ENCODE data around the gene ASB6. TPM values are rescaled to one million over a fixed set of nuclear protein-coding genes. Genes with fewer than 3 reads are reported as not detected.

The ASB6 gene
- total and polyA plus RNA-seq, 2 donors (not counting 1 experiment from before 2014, with no cell fraction given), result 27.7 to 27.9 TPM

GRCh38 chr9:129688285-129689043, 46.5 kb upstream of the ASB6 start:
- Mint-ChIP-seq H3K9me3 (ENCODE audit: insufficient read depth) (peaks cover 3% of the 10 kb centered on the region), H3K27me3 (peaks cover 6% of the 10 kb centered on the region), H3K27ac (no peak overlapping the region), H3K4me3 (no peak overlapping the region), H3K4me1 (no peaks in the 10 kb centered on the region)
- Histone ChIP-seq H3K79me2 (ENCODE audit: control insufficient read depth, insufficient read depth, low read length) (no peaks in the 10 kb centered on the region), H2AFZ (ENCODE audit: insufficient read depth, low read depth, low read length, poor library complexity, severe bottlenecking) (no peak overlapping the region), H3K9me3 (ENCODE audit: control extremely low read depth in 1 of 3, control insufficient read depth in 2 of 3, insufficient read depth in 1 of 3, low read length in 2 of 3) (no peaks in the 10 kb centered on the region), H3K9ac (ENCODE audit: low read length) (no peak overlapping the region), H3K4me1 (ENCODE audit: control insufficient read depth in 2 of 2, insufficient read depth in 2 of 2, low read length in 2 of 2) (no peaks in the 10 kb centered on the region), H3K27ac (ENCODE audit: low read length in 2 of 2) (no peak overlapping the region), H4K20me1 (ENCODE audit: control insufficient read depth, insufficient read depth, low read length, poor library complexity, severe bottlenecking) (no peaks in the 10 kb centered on the region), H3K4me3 (ENCODE audit: control extremely low read depth in 1 of 5, extremely low read depth in 1 of 5, insufficient read depth in 1 of 5, low read depth in 2 of 5, low read length in 4 of 5) (no peak overlapping the region), H3K4me2 (replicated peaks; ENCODE audit: low read depth, low read length, poor library complexity, severe bottlenecking) (no peak overlapping the region), H3K27me3 (replicated peaks in 1 of 4; ENCODE audit: control extremely low read depth in 1 of 4, control insufficient read depth in 3 of 4, insufficient read depth in 4 of 4, low read length in 3 of 4) (peaks cover 0 to 4% (median 0%) of the 10 kb centered on the region in 4 experiments), H3K36me3 (replicated peaks in 1 of 2; ENCODE audit: control extremely low read depth in 1 of 2, control insufficient read depth in 1 of 2, extremely low read depth in 1 of 2, insufficient read depth in 2 of 2, low read length in 1 of 2) (no peaks in the 10 kb centered on the region)
- ChIA-PET CTCF (no interaction called here), POLR2A (no interaction called here)
- intact Hi-C loops (cut with micrococcal nuclease), result no loop called here
- 93% methylated on average over 7 of the region's 11 CpGs for WGBS (ENCODE audit: insufficient coverage)
- ATAC-seq (ENCODE audit: low read depth) (no peak), DNase-seq (no peak)
- TF ChIP-seq EZH2 (IDR thresholded peaks at IDR 0.05; ENCODE audit: borderline replicate concordance, insufficient read depth, low read depth, low read length, poor library complexity, severe bottlenecking) (no peak), CTCF (IDR thresholded peaks at IDR 0.05) (no peak)

DNA sequence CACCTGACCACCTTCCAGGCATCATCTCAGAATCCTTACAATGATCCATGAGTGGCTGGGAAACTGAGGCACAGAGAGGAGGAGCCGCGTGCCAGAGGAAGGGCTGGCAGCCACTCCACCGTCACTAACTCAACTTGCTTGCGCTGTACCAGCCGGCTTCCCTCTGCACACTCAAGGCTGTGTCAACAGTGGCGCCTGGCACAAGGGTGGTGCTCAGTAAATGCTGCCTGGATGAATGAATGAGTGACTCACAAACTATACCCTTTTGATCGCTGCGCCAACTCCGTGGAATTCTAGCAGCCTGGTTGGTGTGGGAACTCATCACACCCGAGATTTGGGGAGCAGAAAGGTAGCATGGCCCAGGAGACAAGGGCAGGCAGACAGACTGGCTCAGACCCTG, 45.4 kb upstream of the ASB6 start:
- ChIA-PET CTCF (no interaction called here), POLR2A (no interaction called here)
- H3K79me2 ChIP-seq (ENCODE audit: control insufficient read depth, insufficient read depth, low read length), result no peaks in the 10 kb centered on the region
- DNase-seq (no peak), ATAC-seq (ENCODE audit: low read depth) (no peak)
- Mint-ChIP-seq H3K9me3 (ENCODE audit: insufficient read depth) (peaks cover under 1% of the 10 kb centered on the region), H3K4me1 (no peaks in the 10 kb centered on the region), H3K27me3 (peaks cover 6% of the 10 kb centered on the region), H3K27ac (no peak overlapping the region), H3K4me3 (no peak overlapping the region)
- no peak overlapping the region for H3K9ac ChIP-seq (ENCODE audit: low read length)
- no peaks in the 10 kb centered on the region for H3K36me3 ChIP-seq (replicated peaks in 1 of 2; ENCODE audit: control extremely low read depth in 1 of 2, control insufficient read depth in 1 of 2, extremely low read depth in 1 of 2, insufficient read depth in 2 of 2, low read length in 1 of 2)
- H3K4me3 ChIP-seq (ENCODE audit: control extremely low read depth in 1 of 5, extremely low read depth in 1 of 5, insufficient read depth in 1 of 5, low read depth in 2 of 5, low read length in 4 of 5), result no peak overlapping the region
- TF ChIP-seq CTCF (IDR thresholded peaks at IDR 0.05) (no peak), EZH2 (IDR thresholded peaks at IDR 0.05; ENCODE audit: borderline replicate concordance, insufficient read depth, low read depth, low read length, poor library complexity, severe bottlenecking) (no peak)
- no peak overlapping the region for H3K4me2 ChIP-seq (replicated peaks; ENCODE audit: low read depth, low read length, poor library complexity, severe bottlenecking)
- H3K27ac ChIP-seq (ENCODE audit: low read length in 2 of 2), result no peak overlapping the region
- H3K9me3 ChIP-seq (ENCODE audit: control extremely low read depth in 1 of 3, control insufficient read depth in 2 of 3, insufficient read depth in 1 of 3, low read length in 2 of 3), result no peaks in the 10 kb centered on the region
- 87% methylated on average over 9 of the region's 10 CpGs for WGBS (ENCODE audit: insufficient coverage)
- H4K20me1 ChIP-seq (ENCODE audit: control insufficient read depth, insufficient read depth, low read length, poor library complexity, severe bottlenecking), result no peaks in the 10 kb centered on the region
- no peaks in the 10 kb centered on the region for H3K27me3 ChIP-seq (replicated peaks in 1 of 4; ENCODE audit: control extremely low read depth in 1 of 4, control insufficient read depth in 3 of 4, insufficient read depth in 4 of 4, low read length in 3 of 4)
- intact Hi-C loops (cut with micrococcal nuclease), result no loop called here
- no peaks in the 10 kb centered on the region for H3K4me1 ChIP-seq (ENCODE audit: control insufficient read depth in 2 of 2, insufficient read depth in 2 of 2, low read length in 2 of 2)
- H2AFZ ChIP-seq (ENCODE audit: insufficient read depth, low read depth, low read length, poor library complexity, severe bottlenecking), result no peak overlapping the region
